GM21529 (cell line): ENCODE data around the gene NUTM1.
"Not testable (repeated sequence)": the region's sequence is repeated elsewhere in the genome, so short reads cannot be mapped to it uniquely, and the experiment has no call there.

ENCODE experiments used
- ATAC-seq: cut with Tn5 transposase; IDR thresholded peaks from one replicate; pipeline ENCODE4 v1.9.1; 2021; ENCODE audit not compliant: unreplicated experiment

Gene NUTM1

DNA sequence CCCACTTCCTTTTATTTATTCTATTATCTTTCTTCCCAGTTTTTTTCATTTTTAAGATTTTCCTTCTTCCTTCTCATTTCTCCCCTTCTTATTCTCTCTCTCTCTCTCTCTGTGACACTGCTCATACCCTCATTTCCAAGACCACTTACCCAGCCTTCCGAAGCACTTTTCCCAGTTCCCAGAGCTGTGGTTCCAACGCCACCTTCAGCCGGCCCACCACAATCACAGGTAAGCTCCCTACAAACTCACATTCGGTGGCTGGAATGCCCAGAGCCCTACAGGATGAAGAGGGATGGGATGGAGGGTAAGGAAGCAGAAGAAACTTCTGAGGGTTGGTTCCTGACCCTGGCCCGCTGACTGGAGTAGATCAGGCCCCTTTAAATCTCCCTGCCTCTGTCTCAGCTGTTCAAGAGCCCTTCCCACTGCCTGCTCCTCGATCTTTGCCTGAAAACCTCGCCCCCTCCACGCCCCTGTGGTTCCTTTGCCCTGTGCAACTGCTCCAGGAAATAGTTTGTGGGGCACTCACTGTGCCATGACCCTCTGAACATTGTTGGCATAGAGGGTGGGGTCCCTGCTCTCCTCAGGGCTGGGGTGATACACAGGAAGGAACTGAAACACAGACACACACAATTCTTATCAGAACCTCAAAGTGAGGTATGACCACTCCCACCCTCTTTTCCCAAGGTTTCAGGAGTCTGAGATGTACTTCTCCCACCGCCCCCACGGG, 19.1 kb downstream of the NUTM1 start:
- ATAC-seq: no peak

- ATAC-seq: no peak
Observed at GRCh38 chr15:34364041-34364440, 20.9 kb downstream of the NUTM1 start.

DNA sequence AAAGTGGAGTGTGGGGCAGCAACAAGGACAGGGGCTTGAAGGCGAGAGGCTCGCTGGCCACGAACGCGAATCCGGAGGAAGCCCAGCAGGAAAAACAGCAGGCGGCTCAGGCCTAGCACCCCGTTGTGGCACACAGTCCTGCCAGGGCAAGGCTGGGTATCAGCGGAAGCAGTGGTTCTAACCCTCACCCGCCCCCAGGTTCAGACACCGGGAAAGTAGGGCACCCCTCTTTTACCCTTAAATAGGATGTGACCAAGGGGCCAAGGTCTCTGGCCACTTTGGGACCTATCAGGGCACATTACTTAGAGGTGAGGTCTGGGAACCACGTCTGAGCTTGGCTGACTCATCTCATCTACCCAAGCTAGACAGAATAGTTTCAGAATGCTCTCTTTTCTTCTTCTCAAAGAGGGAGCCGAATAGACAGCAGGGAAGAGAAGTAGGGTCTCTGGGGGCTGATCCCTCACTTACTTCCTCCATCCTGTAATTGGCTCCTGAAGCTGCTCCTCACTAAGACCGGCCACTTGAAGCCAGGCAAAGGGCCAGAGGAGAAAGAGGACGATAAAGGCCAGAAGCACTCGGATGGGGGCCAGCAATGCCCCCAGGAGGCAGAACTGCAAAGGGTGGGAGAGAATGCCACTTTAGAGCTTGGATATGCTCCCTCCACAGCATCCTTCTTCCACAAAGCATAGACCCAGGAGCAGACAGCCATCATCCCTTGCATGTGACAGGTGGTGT, 22.1 kb downstream of the NUTM1 start:
- ATAC-seq: no peak

GRCh38 chr15:34365836-34366235, 22.7 kb downstream of the NUTM1 start:
- ATAC-seq: no peak

DNA sequence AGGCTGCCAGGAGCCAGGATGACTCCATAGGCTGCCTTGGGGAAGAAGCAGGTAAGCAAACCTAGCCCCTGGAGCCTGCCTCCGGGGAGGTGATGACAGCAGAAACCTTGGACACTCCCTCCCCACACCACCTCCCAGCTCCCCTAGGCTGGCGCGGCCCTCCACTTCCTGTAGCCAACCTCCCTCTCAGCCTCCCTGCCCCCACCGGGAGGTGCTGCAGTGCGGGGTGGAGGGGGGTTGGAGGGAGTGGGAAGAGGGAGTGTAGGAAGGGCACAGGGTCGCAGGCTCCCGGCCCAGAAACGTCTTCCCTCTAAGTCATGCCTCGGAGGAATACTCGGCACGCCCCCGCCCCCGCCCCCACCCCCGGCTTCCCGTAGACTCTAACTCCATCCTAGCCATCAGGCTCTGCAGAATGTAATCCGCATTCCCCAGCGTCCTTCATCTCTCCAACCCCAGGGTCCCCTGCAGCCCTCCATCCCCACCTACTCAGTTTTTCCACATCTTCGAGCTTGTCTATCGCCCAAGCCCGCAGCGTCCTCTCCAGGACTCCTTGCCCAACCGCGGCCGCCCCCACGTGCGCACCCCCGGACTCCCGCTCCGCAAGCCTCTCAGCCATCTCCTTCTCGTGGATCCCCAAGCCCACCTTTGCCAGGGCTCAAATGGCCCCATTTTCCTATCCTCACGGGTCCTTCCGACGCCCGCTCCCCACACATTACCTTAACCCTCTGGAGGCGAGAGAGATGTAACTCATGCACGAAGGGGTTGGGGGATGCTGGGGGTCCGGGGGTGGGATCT, 23.4 kb downstream of the NUTM1 start:
- no peak for ATAC-seq

DNA sequence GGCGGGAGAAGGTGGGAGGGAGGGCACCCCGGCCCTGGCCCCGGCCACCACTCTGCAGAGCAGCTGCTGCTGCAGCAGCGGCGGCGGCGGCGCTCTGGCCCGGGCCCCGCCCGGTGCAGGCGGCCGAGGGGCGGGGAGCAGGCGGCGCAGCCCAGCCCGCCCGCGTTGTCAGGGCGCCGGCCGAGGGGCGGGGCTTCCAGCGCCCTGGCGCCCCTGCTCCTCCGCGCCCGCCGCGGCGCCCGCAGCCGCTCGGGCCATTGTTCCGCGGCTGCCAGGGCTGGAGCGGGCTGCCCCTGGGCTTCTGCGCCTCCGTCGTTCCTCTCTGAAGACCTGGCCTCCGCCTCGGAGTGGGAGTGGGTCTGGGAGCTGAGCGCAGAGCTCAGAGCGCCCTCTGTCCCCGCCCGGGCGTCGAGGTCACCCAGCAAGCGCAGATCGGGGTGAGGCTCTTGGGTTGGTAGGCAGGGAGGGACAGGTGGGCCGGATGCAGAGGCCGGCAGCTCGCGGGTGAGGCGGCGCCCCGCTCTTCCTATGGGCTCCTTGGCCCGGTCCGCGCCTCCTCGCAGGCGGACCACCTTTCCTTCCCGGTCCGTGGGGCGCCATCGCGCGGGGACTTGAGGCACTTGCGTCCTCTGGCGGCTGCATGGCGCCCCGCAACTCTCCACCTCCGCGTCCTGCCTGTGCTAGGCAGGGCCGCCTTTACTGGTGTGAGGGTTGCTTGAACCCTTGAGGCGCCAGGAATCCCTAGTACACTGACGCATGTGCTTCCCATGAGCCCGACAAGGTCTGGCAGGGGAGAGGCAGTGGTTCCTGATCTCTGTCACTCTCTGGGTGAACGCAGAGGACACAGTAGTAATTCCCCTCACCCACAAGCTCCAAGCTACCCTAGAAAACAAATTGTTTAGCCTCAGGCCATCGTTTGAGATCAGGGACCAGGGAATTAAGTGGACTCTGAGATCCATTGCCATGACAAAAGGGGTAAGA, 24.3 kb downstream of the NUTM1 start, which contains the start of gene LPCAT4:
TSS of gene LPCAT4 (minus strand) at position 96 of the 981 bp plus-strand sequence. CDS start 96 bp downstream, outside the sequence.
- ATAC-seq: peak; percentile 65

DNA sequence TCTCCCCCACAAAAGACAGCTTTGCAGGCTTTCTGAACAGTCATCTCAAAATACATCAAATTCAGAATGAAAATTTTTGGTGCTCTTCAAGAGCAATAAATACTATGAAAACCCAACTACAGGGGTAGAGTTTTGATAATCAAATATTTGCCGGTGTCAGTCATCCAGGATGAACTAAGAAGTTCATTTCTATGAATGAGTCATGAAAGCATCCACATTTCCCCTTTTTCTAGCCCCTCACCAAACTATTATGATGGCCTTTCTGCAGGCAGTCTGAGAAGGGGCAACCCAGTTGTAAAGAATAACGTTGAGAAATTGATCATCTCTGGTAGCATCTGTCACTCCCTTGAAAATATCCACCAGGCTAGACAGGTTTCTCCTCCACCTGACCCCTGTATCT, 27.0 kb downstream of the NUTM1 start:
- no peak for ATAC-seq

GRCh38 chr15:34370643-34371042, 27.5 kb downstream of the NUTM1 start:
- no peak for ATAC-seq

GRCh38 chr15:34373951-34374350, 30.8 kb downstream of the NUTM1 start:
- no peak for ATAC-seq

DNA sequence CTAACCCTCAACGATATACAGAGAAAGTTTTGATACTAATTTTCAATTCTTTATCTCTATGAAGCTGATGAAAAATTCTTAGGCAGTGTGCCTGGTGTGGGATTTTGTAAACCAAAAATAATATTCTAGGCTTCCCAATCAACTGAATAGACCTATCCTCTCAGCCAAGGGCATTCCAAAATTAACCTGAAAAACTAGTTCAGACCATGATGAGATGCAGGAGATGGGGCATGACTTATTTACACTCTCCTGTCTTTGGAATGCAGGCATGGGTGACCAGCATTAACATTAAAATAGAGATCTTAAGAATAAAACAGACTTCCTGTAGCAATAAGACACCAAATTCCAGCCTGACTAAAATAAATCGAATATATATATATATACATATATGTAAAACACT, 31.7 kb downstream of the NUTM1 start:
- ATAC-seq: no peak

- ATAC-seq: not testable (repeated sequence)
Observed at GRCh38 chr15:34375541-34375940, 32.4 kb downstream of the NUTM1 start.

DNA sequence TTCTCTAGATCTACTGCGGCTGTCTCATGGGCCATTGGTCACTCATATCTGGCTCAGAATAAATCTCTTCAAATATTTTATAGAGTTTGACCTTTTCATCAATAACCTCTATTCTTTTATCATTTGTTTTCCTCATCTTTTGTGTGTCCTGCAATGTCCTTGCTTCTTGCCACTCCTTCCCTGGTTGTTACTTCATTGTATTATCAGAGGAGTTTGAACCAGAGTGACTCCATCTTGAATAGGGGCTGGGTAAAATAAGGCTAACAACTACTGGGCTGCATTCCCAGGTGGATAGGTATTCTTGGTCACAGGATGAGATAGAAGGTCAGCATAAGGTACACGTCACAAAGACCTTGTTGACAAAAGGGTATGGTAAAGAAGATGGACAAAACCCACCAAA, 33.7 kb downstream of the NUTM1 start:
- no peak for ATAC-seq

- not testable (repeated sequence) for ATAC-seq
Observed at GRCh38 chr15:34380491-34380890, 37.4 kb downstream of the NUTM1 start.

DNA sequence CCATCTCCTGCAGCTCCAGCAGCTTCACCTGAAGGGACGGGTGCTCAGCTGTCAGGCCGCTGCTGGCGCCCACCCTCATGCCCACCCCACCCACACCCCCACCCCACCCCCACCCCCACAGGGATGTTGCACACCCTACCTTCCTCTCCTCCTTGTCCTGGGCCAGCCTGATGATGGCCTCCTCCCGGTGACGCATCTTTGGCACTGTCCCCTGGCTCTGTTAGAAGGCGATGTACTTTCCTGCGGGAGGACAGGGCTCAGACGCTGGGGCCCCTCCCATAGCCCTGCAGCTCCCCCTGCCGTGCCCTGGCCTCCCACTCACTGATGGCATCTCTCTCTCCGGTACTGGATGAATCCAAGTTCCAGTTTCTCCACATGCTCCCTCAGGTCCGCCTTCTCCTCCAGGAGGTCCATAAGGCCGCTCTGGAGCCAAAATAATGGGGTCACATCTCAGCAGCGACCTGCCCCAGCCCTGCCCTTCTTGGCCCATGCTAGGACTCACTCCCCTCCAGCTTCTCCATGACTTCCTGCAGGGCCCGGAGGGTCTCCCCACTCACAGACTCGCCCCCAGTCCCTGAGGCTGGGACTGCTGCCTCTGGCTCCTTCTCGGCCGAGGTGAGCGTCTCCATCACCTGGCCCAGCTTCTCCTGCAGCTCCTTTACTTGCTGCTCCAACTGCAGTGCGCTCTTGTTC, 38.9 kb downstream of the NUTM1 start:
- not testable (repeated sequence) for ATAC-seq

GRCh38 chr15:34389594-34390086, 46.5 kb downstream of the NUTM1 start:
- not testable (repeated sequence) for ATAC-seq

- not testable (repeated sequence) for ATAC-seq
Observed at GRCh38 chr15:34392981-34393380, 49.9 kb downstream of the NUTM1 start.

DNA sequence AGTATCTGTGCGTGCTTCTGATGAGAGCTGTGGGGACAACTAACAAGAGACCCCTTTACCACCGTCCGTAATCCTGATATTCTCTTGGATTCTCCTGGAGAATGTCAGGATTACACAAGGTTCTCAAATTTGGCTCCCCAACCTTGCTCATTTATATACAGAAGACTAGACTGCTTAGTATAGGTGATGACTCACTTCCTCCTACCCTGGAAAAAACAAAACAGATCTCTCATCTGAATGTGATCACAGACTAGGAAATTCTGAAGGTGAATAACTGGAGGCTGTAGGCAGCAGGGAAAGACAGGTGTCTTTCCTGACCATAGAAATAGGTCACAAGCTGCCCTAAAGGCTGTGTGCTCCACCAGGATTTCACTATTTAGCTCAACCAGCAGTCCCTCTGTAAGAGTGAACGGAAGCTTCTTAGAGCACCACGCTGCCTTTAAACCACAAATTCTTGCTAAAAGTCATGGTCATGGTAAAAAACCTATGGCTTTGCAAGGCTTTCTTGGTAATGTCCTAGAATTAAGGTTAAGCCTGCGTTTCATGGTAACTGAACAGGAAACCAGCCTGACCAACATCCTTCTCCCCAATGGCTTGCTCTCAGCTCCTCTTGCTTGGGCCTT, 54.6 kb downstream of the NUTM1 start:
- not testable (repeated sequence) for ATAC-seq

DNA sequence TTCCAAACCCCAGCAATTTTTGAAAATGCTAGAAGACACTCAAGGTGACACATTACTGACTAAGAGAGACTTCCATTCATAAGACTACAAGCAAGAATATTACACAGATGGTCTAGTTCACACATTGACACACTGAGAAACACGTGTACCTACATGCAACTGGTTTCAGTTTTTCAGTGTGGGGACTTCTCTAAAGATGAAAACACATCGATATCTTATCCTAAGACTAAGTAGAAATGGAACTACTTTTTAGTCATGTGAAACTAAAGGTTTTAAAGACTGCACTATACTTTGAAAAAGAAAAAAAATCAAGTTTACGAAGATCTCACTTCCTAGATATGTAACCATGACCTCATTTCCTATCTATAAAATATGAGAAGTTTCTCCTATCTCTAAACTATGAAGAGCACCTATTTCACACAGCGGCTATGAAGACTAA, 60.1 kb downstream of the NUTM1 start:
- peak; percentile 58 for ATAC-seq

DNA sequence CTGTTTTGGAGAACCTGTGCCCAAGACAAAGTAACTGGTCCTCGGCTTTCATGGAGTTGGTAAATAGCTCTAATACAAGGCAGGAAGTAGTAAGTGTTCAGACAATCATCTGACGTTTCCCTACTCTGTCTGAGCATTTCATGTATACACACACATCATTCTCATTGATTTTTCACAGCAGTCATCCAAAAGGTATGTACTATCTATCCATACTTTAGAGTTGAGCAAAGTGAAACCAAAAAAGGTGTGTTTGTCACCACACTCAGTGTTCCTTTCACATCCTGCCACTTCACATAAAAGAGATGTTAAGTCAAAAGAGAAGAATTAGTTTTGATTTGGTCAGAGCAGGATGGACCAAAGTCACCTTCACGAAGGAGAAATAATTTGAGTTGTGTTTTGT, 60.8 kb downstream of the NUTM1 start:
- not testable (repeated sequence) for ATAC-seq
